Measurements from ENCODE around the gene MUC20. TPM values are rescaled to one million over a fixed set of nuclear protein-coding genes. Genes with fewer than 3 reads are reported as not detected.
"Not testable (repeated sequence)": the region's sequence is repeated elsewhere in the genome, so short reads cannot be mapped to it uniquely, and the experiment has no call there.

MUC20 gene
- total RNA-seq, 1 donor from 2014 or later, result 52.0 TPM

DNA sequence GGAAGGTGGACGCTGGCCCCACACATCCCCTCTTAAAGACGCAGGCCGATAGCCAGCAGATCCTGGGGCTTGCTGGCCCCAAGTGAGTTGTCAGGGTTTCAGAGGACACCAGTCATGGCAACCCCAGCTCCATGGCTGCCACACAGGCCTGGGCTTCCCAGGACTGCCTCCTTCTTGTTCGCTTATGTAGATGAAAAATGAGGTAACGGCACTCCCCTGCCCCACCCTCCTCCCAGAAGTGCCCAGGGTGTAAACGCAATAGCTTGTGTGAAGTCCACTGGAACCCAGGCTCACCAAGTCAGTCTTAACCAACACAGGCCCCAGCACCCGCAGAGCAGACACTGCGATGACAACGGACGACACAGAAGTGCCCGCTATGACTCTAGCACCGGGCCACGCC lies 3.6 kb downstream of the MUC20 start:
- DNase-seq (ENCODE audit: low spot score in 2 of 2); intact Hi-C loops (cut with DNase I); H3K36me3 ChIP-seq; H3K9me3 ChIP-seq; H3K27me3 ChIP-seq; H3K4me1 ChIP-seq; H3K27ac ChIP-seq; H3K4me3 ChIP-seq: not testable (repeated sequence)

DNA sequence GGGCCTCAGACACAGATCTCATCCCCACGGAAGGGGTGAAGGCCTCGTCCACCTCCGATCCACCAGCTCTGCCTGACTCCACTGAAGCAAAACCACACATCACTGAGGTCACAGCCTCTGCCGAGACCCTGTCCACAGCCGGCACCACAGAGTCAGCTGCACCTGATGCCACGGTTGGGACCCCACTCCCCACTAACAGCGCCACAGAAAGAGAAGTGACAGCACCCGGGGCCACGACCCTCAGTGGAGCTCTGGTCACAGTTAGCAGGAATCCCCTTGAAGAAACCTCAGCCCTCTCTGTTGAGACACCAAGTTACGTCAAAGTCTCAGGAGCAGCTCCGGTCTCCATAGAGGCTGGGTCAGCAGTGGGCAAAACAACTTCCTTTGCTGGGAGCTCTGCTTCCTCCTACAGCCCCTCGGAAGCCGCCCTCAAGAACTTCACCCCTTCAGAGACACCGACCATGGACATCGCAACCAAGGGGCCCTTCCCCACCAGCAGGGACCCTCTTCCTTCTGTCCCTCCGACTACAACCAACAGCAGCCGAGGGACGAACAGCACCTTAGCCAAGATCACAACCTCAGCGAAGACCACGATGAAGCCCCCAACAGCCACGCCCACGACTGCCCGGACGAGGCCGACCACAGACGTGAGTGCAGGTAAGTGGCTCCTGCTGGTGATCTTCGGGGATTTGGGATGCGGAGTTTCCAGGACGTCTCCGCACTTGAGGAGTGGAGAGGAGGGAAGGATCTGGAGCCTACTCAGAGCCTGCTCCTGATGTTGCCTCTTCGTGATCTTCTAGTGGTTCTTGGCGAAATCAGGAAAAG lies 5.3 kb downstream of the MUC20 start:
- DNase-seq (ENCODE audit: low spot score in 2 of 2); intact Hi-C loops (cut with DNase I): not testable (repeated sequence)

DNA sequence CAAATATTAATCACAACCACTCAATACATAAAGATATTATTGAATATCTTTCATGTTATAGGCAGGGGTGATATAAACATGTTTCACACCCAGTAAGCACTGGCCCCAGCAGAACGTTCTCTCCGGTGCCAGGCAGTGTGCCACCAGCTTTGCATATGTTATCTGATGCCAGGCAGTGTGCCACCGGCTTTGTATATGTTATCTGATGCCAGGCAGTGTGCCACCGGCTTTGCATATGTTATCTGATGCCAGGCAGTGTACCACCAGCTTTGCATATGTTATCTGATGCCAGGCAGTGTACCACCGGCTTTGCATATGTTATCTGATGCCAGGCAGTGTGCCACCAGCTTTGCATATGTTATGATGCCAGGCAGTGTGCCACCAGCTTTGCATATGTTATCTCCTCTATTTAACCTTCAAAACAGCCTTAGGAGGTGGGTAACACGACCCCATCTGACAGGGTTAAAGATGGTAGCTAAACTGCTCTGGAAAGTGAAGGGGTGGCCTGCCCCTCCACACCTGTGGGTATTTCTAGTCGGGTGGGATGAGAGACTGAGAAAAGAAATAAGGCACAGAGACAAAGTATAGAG lies 6.9 kb downstream of the MUC20 start:
- no peak overlapping the region for H3K27ac ChIP-seq
- no peak overlapping the region for H3K4me3 ChIP-seq
- H3K36me3 ChIP-seq, result peaks cover 3 to 33% of the 10 kb centered on the region in 2 donors
- no peaks in the 10 kb centered on the region for H3K27me3 ChIP-seq
- TF ChIP-seq, protein P1, sequence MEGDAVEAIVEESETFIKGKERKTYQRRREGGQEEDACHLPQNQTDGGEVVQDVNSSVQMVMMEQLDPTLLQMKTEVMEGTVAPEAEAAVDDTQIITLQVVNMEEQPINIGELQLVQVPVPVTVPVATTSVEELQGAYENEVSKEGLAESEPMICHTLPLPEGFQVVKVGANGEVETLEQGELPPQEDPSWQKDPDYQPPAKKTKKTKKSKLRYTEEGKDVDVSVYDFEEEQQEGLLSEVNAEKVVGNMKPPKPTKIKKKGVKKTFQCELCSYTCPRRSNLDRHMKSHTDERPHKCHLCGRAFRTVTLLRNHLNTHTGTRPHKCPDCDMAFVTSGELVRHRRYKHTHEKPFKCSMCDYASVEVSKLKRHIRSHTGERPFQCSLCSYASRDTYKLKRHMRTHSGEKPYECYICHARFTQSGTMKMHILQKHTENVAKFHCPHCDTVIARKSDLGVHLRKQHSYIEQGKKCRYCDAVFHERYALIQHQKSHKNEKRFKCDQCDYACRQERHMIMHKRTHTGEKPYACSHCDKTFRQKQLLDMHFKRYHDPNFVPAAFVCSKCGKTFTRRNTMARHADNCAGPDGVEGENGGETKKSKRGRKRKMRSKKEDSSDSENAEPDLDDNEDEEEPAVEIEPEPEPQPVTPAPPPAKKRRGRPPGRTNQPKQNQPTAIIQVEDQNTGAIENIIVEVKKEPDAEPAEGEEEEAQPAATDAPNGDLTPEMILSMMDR (IDR thresholded peaks at IDR 0.05), result no peak
- no peaks in the 10 kb centered on the region for H3K4me1 ChIP-seq
- no peaks in the 10 kb centered on the region for H3K9me3 ChIP-seq
- intact Hi-C loops (cut with DNase I), result no loop called here
- no peak for DNase-seq (ENCODE audit: low spot score in 2 of 2)

More for the DNA sequence above, 5.3 kb downstream of the MUC20 start:
- not testable (repeated sequence) for H3K27ac ChIP-seq, H3K9me3 ChIP-seq, H3K4me3 ChIP-seq, H3K27me3 ChIP-seq, H3K4me1 ChIP-seq
- peaks cover 0 to 19% of the 10 kb centered on the region in 2 donors for H3K36me3 ChIP-seq

DNA sequence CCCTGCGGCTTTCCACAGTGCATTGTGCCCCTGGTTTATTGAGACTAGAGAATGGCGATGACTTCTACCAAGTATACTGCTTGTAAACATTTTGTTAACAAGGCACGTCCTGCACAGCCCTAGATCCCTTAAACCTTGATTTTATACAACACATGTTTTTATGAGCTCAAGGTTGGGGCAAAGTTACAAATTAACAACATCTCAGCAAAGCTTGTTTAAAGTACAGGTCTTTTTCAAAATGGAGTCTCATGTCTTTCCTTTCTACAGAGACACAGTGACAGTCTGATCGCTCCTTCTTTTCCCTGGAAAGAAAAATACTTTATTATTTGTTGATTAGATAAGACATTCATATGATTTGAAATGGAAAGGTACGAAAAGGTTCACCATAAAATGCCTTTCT lies 8.0 kb downstream of the MUC20 start:
- H3K27ac ChIP-seq; H3K9me3 ChIP-seq; H3K4me1 ChIP-seq; intact Hi-C loops (cut with DNase I); H3K4me3 ChIP-seq; H3K27me3 ChIP-seq; DNase-seq (ENCODE audit: low spot score in 2 of 2): not testable (repeated sequence)
- peaks cover 3 to 44% of the 10 kb centered on the region in 2 donors for H3K36me3 ChIP-seq

DNA sequence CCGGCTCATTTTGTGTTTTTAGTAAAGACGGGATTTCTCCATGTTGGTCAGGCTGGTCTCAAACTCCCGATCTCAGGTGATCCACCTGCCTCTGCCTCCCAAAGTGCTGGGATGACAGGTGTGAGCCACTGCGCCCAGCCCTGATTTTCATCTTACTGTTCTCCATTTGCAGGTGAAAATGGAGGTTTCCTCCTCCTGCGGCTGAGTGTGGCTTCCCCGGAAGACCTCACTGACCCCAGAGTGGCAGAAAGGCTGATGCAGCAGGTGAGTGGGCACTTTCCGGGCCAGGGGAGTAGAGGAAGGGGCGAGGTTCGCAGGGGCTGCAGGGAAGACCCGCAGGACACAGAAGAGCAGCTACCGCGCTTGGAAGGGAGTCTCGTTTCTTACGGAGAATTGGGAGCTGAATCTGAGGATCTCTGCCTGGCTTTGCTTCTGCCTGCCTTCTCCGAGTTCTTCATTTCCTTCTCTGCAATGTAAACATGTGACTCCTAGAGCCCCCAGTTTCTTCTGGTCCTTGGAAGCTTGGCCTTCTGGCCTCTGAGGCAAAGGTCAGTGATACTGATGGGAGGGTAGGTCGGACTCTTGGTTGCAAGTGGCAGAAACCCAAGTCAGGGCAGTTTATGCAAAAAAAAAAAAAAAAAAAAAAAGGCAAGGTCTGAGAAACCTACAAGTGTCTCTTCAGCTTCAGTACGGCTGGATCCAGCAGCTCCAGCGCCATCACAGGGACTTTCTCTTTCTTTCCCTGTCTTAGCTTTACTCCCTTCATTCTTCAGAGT lies 8.9 kb downstream of the MUC20 start:
- DNase-seq (ENCODE audit: low spot score in 2 of 2), result no peak
- intact Hi-C loops (cut with DNase I), result no loop called here
- no peaks in the 10 kb centered on the region for H3K4me1 ChIP-seq
- H3K9me3 ChIP-seq, result no peaks in the 10 kb centered on the region
- H3K4me3 ChIP-seq, result no peak overlapping the region
- TF ChIP-seq, protein P1 (IDR thresholded peaks at IDR 0.05), result no peak
- no peaks in the 10 kb centered on the region for H3K27me3 ChIP-seq
- H3K36me3 ChIP-seq, result peaks cover 3 to 47% of the 10 kb centered on the region in 2 donors
- H3K27ac ChIP-seq, result no peak overlapping the region

DNA sequence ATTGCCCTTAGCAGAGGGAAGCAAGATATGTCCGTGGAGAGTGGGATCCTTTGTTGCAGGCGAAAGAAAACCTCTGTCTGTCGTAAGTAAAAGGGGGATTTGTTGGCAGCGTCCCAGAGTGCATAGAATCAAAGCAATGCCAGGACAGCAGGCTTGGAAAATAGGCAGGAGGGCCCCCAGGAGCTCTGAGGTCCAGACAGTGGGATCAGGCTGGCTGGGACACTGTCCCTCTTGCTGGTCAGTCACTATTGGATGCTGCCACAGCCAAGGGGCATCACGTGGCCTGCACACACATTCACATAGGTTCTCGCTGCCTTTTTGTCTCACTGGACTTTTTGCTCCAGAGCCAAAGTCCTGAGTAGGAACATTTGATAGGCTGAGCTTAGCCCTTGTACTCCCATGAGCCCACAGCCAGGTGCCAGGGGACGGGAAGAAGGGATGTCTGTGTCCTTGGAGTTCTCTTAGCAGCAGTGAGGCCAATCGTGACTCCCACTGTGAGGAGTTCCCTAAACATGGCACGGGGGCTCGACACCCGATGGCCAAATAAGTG lies 10.7 kb downstream of the MUC20 start:
- Histone ChIP-seq H3K9me3 (no peaks in the 10 kb centered on the region), H3K4me1 (no peaks in the 10 kb centered on the region), H3K4me3 (no peak overlapping the region), H3K27me3 (no peaks in the 10 kb centered on the region), H3K36me3 (peaks cover 10 to 64% of the 10 kb centered on the region in 2 donors), H3K27ac (no peak overlapping the region)
- DNase-seq (ENCODE audit: low spot score in 2 of 2), result no peak
- TF ChIP-seq, protein P1 (IDR thresholded peaks at IDR 0.05), result no peak
- intact Hi-C loops (cut with DNase I), result no loop called here
